Muscle of back (tissue), 11 donors: ENCODE measurements around the gene SIPA1. TPM values are rescaled to one million over a fixed set of nuclear protein-coding genes. Genes with fewer than 3 reads are reported as not detected.

Source experiments
- DNase-seq, 3 donors: peaks; one replicate each; pipeline versions ENCODE4 v3.0.0 to v3.0.0-alpha.2; 2013
- polyA plus RNA-seq, 10 donors: library from polyadenylated mRNA; unstranded; fragments of 120-200 nt; gene quantifications; one replicate each; pipeline ENCODE4 v1.2.1, GENCODE V29; 2013; ENCODE audit not compliant: insufficient read length in 10 of 10

Gene SIPA1
- polyA plus RNA-seq, 10 donors: 24.4 to 44.3 (median 36.2) TPM

DNA sequence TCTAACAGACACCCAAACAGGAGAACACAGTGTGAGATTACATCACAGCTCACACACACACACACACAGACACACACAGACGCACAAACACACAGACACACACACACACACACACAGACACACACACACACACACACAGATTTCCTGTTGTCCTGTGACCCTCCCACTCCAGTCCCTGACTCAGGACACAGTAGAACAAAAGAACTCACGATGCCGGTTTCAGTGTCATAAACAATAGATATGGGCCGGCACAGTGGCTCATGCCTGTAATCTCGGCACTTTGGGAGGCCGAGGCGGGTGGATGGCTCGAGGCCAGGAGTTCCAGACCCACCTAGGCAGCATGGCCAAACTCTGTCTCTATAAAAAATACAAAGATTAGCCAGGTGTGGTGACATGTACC is 60.3 kb downstream of the SIPA1 start:
- DNase-seq: no peak

DNA sequence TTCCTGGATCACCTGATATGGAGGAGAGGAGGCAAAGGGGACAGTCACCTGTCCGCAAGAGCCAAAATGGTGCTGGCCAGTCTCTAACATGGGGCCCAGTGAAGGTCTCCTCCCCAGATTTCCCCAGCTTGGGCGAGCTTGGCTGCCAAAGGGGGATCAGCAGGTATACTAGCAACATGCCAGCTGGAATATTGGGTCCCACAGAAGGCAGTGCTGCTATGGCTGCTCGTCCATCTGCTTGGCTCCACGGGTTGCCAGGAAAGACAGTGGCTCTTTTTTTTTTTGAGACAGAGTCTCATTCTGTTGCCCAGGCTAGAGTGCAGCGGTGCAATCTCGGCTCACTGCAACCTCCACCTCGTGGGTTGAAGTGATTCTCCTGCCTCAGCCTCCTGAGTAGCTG is 61.4 kb downstream of the SIPA1 start:
- DNase-seq: no peak

- no peak for DNase-seq
These were observed 62.5 kb downstream of the SIPA1 start for GRCh38 chr11:65700399-65700798.

Other genes with a start within 250 kb of the SIPA1 start
- gene NEAT1, start 215.3 kb upstream of the SIPA1 start, polyA plus RNA-seq: 100 to 1,000 TPM in 3 of 10 donors, 10 to 100 TPM in 7; 39.4 to 242 (median 61.8) TPM
- 100 to 1,000 TPM in 9 of 10 donors, 10 to 100 TPM in 1; 85.1 to 316 (median 172) TPM for gene MALAT1, start 139.1 kb upstream of the SIPA1 start, polyA plus RNA-seq
- gene SCYL1, start 113.0 kb upstream of the SIPA1 start, polyA plus RNA-seq: 10 to 100 TPM; 37.5 to 56.9 (median 41.6) TPM
- 100 to 1,000 TPM; 104 to 189 (median 128) TPM for gene LTBP3, start 79.7 kb upstream of the SIPA1 start, polyA plus RNA-seq
- 10 to 100 TPM; 51.9 to 71.8 (median 54.4) TPM for gene ZNRD2, start 67.6 kb upstream of the SIPA1 start, polyA plus RNA-seq
- 10 to 100 TPM; 29.3 to 39.1 (median 34.5) TPM for gene FAM89B, start 65.6 kb upstream of the SIPA1 start, polyA plus RNA-seq
- gene EHBP1L1, start 62.0 kb upstream of the SIPA1 start, polyA plus RNA-seq: 100 to 1,000 TPM; 140 to 326 (median 260) TPM
- 1 to 10 TPM in 6 of 10 donors, under 1 TPM in 4; 0.33 to 2.7 (median 1.1) TPM for gene KCNK7, start 42.3 kb upstream of the SIPA1 start, polyA plus RNA-seq
- 10 to 100 TPM; 21.8 to 34.2 (median 26.6) TPM for gene MAP3K11, start 23.9 kb upstream of the SIPA1 start, polyA plus RNA-seq
- gene PCNX3, start 22.3 kb upstream of the SIPA1 start, polyA plus RNA-seq: 10 to 100 TPM; 12.6 to 23.6 (median 17.5) TPM
- 10 to 100 TPM; 38.3 to 47.3 (median 42.1) TPM for gene RELA, start 24.8 kb downstream of the SIPA1 start, polyA plus RNA-seq
- 10 to 100 TPM; 29.1 to 39.6 (median 34.4) TPM for gene KAT5, start 74.2 kb downstream of the SIPA1 start, polyA plus RNA-seq
- gene RNASEH2C, start 82.7 kb downstream of the SIPA1 start, polyA plus RNA-seq: 10 to 100 TPM; 20.0 to 30.6 (median 25.3) TPM
- gene AP5B1, start 142.9 kb downstream of the SIPA1 start, polyA plus RNA-seq: 1 to 10 TPM; 1.4 to 3.0 (median 2.2) TPM
- gene OVOL1, start 149.0 kb downstream of the SIPA1 start, polyA plus RNA-seq: 1 to 10 TPM in 1 of 10 donors, under 1 TPM in 1, not detected in 8; 0.31 to 1.2 TPM
- 1 to 10 TPM in 9 of 10 donors, under 1 TPM in 1; 0.64 to 2.3 (median 1.6) TPM for gene SNX32, start 195.9 kb downstream of the SIPA1 start, polyA plus RNA-seq
- gene CFL1, start 220.1 kb downstream of the SIPA1 start, polyA plus RNA-seq: 100 to 1,000 TPM; 475 to 750 (median 627) TPM
- gene MUS81, start 222.3 kb downstream of the SIPA1 start, polyA plus RNA-seq: 10 to 100 TPM; 31.7 to 60.8 (median 41.9) TPM
- 100 to 1,000 TPM in 5 of 10 donors, 10 to 100 TPM in 5; 83.5 to 137 (median 101) TPM for gene EFEMP2, start 234.7 kb downstream of the SIPA1 start, polyA plus RNA-seq
- gene CTSW, start 241.7 kb downstream of the SIPA1 start, polyA plus RNA-seq: 1 to 10 TPM in 4 of 10 donors, under 1 TPM in 5, not detected in 1; 0.69 to 2.9 (median 0.98) TPM